GM08714 (cell line): Measurements from ENCODE around the gene METTL1.
"Not testable (repeated sequence)": the region's sequence is repeated elsewhere in the genome, so short reads cannot be mapped to it uniquely, and the experiment has no call there.

Experiments
- H3K4me3 ChIP-seq: fragments of 200-500 bp; sonication (Bioruptor generic); 2 replicates; pipeline ENCODE4 v1.5.1; 2014; ENCODE audit warnings: mild to moderate bottlenecking, low read length, inconsistent platforms
- ZNF274 ChIP-seq: IDR thresholded peaks from 2 replicates; pipeline ENCODE4 v1.6.1; 2012; ENCODE audit warnings: mild to moderate bottlenecking, low read depth, low read length

METTL1 gene

DNA sequence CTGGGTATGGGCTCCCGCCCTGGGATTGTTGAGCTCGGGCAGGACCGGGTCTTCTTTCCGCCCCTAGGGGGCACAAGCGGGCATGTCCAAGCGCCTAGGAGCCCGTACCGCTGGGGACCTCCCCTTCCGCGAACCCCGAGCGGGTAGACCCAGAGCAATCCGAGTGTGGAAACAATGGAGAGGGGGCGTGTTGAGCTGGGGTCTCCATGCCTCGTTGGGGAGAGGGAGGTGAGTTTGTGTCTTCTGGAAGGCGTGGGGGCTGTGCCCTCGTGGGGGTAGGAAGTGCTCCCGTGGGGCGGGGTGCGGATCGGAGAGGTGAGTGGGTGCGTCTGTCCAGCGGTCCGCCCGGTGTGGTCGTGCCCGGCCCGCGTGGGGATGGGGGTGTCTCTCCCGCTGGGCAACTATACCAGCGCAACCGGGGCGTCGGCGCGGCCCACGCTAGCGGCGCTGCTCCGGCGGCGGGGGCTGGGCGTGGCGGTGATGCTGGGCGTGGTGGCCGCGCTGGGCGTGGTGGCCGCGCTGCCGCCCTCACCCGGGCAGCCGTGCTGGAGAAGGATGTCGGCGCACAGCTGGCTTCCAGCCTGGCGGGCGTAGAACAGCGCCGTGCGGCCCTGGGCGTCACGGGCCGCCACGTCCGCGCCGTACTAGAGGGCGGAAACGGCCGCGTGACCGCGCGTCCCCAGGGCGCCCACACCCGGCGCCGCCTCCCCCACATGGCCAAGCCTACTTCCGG, 45.6 kb downstream of the METTL1 start:
- TF ChIP-seq ZNF274 = no peak
- no peak overlapping the region for H3K4me3 ChIP-seq

DNA sequence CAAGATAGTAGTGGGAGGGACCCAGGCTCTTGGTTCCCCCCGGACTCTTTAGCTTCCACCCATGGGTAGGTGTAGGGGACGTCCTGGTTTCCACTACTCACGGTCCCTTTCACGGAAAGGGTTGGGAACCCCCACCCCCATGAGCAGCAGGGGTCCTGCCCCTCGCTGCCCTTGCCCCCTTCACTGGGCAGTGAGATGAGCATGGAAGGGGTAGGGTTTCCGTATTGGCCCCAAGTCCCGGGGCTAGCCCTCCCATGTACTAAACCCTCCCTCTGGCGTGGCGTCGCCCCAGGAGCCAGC, 46.1 kb downstream of the METTL1 start:
- H3K4me3 ChIP-seq = no peak overlapping the region
- TF ChIP-seq ZNF274 = no peak

DNA sequence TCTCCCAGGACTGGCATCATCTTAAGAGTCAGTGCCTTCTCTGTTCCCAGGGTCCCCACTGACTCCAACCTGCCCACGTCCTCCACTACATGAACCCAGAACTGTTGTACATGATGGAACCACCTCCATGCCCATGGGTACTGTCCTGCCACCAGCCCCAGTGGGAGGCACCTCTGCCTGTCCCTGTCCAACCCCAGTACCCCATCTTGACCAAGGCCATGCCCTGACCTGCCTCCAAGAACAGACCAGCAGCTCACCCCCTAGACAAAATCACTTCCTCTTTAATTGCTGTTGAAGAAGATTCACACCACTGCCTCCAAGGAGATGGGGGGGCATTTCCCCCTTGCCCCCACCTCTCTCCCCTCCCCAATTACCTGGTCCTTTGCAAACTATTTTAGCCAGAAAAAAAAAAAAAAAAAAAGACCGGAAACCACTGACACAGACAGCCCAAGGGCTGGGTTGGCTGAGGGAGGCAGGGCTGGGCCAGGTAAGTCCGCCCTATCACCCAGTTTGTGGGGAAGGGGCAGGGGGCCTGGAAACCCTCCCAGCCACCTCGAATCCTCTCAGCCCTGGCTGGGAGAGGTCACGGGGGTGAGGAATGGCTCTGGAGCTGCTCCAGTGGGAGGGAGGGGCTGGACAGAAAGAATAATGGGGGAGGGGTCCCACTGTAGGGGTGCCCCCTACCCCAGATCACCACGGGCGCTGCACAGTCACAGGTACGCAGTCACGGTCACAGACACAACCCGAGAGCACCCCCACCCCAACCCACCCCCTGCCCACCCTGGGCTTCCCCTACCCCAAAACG, 46.8 kb downstream of the METTL1 start:
- no peak for TF ChIP-seq ZNF274
- no peak overlapping the region for H3K4me3 ChIP-seq

DNA sequence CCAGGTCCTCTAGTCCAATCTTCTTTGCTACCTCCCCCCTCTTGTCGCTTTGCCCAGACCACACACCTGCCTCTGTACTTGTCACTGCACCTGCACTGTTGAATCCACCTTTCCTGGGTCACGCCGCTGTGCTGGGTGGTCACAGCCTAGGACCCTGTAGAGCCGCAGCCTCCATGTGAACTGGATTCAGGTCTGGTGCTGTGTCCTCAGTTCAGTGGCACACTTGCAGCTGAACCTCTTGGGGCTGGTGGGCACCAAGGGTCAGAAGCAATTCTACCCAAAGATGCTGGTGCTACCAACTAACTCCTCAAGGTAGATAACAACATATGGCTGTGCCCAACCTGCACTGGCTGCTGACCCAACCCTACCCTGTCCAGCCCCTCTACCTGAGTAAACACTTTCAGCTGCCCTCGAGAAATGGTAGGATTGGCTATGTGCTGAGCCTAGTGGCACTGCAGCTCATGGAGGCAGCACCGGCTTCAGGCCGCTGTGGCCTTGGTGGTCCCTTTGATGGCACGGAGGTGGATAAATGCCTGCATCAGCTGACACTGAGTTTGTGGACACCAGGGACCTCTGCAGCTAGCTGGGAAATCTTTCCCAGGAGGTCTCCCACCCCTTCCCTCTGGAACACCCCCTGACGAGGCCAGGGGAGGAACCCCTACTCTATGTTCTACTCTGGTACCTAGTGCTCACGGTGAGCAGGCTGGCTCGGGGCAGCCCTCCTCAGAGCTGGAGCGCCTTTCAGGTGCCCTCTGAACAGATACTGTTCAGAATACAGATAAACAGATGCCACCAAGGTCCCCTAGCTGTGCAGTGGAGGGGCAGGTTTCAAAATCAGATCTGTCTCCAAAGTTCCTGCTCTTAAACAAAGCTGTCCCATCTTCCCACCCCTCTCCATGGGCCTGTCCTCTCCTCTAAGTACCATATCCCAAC, 47.6 kb downstream of the METTL1 start:
- no peak overlapping the region for H3K4me3 ChIP-seq
- TF ChIP-seq ZNF274 = no peak

DNA sequence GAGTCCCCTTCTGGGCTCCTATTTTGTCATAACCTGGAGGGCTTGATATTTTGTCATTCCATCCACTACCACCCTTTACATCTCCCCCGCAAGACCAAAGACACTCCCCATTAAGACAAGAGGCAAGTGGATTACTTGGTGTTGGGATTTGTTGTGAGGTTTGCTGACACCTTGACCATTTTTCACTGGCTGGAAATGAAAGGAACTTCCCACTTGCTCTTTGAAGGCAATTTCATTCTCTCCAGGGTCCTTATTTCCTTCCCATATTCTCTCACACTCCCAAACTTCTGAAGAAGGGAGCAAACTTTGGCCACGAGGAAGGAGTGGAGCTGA, 48.3 kb downstream of the METTL1 start:
- no peak for TF ChIP-seq ZNF274
- H3K4me3 ChIP-seq = no peak overlapping the region

DNA sequence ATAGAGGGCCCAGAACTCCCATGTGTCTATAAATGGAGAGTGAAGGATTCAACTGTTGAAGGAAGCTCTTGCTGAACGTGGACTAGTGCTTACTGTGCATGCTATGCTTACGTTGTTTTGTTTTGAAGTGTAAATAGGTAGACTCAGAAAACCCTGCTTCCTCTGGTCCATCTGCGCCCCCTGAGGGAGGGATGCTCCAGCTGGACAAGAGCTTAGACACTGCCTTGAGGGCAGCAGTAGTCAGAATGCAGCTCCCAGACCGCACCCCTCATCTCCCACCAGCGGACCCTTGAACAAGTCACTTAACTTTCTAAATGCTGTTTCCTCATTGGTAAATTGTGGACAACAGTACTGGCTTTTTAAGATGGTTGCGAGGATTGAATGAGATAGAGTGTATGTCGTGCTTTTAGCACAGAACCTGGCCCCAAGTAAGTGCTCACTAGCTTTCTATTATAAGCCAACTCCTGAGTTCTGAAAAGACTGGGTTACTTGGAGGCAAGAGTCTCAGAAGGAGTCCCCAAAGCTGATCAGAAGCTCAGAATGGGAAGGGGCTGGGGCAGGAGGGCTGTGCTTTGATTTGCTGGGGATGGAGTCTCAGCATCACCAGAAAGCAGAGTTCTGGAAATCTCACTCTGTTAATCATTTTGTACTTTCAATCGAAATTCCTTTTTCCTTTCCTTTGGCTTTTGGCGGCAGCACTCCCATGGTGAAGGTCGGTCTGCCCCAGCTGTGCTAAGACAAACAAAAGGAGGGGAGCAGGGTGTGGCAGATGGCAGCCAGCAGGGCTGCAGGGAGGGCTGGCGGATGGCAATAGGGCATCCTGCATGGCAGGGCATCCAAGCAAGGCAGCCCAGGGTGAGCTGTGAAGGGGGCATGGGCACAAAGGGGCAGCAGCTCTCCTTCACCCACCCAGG, 48.9 kb downstream of the METTL1 start:
- no peak overlapping the region for H3K4me3 ChIP-seq
- no peak for TF ChIP-seq ZNF274

DNA sequence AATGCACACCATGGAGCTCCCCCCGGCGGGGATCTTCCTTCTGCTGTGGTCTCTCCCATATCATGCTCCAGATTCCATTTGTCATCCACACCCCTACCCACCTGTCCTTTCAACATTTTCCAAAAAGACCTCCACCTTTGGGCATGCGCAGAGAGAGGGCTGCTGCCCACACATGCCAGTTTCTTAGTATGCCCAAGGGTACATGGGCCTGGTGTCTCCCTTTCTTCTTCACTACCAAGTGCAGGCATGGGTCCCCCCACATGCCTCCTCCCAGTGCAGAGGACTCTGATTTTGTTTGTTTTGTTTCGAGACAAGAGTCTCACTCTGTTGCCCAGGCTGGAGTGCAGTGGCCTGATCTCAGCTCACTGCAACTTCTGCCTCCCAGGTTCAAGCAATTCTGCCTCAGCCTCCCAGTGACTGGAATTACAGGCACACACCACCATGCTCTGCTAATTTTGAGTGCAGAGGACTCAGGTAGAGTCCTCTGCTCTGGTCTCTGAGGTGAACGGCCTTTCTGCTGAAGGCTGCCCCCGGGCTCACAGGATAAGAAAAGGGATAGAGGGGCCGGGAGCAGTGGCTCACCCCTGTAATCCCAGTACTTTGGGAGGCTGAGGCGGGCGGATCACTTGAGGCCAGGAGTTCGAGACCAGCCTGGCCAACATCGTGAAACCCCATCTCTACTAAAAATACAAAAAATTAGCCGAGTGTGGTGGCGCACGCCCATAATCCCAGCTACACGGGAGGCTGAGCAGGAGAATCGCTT, 49.9 kb downstream of the METTL1 start:
- H3K4me3 ChIP-seq = not testable (repeated sequence)

DNA sequence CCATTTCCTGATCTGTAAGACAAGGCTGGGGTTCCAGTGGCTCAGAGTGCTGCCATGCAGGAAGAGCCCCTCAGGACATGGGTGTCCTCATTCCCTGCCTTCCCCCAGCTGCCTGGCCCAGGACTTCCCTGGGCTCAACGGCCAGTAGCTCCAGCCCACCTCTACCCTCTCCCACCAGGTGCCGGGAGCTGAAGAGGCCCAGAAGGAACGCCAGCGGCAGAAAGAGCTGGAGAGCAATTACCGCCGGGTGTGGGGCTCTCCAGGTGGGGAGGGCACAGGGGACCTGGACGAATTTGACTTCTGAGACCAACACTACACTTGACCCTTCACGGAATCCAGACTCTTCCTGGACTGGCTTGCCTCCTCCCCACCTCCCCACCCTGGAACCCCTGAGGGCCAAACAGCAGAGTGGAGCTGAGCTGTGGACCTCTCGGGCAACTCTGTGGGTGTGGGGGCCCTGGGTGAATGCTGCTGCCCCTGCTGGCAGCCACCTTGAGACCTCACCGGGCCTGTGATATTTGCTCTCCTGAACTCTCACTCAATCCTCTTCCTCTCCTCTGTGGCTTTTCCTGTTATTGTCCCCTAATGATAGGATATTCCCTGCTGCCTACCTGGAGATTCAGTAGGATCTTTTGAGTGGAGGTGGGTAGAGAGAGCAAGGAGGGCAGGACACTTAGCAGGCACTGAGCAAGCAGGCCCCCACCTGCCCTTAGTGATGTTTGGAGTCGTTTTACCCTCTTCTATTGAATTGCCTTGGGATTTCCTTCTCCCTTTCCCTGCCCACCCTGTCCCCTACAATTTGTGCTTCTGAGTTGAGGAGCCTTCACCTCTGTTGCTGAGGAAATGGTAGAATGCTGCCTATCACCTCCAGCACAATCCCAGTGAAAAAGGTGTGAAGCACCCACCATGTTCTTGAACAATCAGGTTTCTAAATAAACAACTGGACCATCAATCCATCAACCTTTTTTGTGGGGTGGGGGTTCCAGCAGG, 51.0 kb downstream of the METTL1 start:
- no peak for TF ChIP-seq ZNF274
- H3K4me3 ChIP-seq = no peak overlapping the region

DNA sequence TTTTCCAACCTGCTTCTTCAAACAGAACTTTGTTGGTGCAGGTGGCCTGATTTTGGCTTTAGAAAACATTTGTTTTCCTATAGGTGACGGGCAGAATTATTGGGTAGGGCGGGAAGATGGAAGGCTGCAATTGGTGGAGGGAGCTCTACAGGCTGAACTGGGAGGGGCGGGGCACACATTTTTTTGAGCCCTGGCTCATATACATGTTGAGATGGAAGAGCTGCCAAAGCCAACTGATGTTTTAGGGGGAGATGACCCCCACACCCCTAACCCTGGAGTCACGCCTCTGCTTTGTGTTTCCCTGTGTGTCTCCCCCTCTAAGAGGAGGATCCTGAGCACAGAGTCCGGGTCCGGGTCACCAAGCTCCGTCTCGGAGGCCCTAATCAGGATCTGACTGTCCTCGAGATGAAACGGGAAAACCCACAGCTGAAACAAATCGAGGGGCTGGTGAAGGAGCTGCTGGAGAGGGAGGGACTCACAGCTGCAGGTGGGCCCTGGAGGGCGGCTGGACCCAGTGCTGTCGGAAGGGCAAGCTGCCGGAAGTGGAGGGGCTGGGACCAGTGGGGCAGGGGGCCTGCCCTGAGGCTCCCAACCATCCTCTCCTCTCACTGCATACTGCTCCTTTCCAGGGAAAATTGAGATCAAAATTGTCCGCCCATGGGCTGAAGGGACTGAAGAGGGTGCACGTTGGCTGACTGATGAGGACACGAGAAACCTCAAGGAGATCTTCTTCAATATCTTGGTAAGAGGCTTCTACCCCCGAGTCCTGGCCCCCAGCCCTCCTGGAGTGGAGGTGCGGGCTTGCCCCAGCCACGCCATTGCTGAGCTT, 51.9 kb downstream of the METTL1 start:
- no peak for TF ChIP-seq ZNF274
- H3K4me3 ChIP-seq = no peak overlapping the region

DNA sequence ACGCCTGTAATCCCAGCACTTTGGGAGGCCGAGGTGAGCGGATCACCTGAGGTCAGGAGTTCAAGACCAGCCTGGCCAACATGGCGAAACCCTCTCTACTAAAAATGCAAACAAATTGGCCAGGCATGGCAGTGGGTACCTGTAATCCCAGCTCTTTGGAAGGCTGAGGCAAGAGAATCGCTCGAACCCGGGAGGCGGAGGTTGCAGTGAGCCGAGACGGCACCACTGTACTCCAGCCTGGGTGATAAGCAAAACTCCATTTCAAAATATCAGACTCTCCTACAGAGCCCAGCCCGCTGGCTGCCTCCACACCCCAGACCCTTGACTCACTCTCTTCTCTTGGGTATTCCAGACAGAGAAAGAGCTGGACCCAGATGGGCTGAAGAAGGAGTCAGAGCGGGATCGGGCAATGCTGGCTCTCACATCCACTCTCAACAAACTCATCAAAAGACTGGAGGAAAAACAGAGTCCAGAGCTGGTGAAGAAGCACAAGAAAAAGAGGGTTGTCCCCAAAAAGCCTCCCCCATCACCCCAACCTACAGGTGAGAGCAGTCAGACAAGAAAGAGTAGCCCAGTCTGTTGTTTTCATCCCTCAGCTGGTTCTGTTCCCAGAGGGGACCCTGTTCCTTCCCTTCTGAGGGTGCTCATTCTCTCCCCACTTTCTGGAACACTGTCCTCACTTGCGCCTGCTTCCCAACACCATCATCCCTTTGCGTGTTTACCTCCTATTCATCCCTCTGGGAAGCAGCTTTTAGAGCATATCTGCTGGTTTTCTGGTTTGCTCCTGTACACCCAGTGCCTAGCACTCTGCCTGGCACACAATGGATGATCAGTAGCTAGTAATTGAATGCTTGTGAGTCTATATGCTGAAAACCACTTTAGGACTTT, 53.0 kb downstream of the METTL1 start:
- no peak overlapping the region for H3K4me3 ChIP-seq
- no peak for TF ChIP-seq ZNF274
